Hematopoietic multipotent progenitor cell treated with erythropoietin and hydrocortisone succinate and interleukin-3 and kit ligand, for 15 days (in vitro differentiated cells): ENCODE results near the gene TAOK1.
"Not testable (repeated sequence)": the region's sequence is repeated elsewhere in the genome, so short reads cannot be mapped to it uniquely, and the experiment has no call there.

Source experiments
- DNase-seq: peaks from one replicate; pipeline ENCODE4 v3.0.0-alpha.2; 2015; ENCODE audit warnings: low spot score

The TAOK1 gene

DNA sequence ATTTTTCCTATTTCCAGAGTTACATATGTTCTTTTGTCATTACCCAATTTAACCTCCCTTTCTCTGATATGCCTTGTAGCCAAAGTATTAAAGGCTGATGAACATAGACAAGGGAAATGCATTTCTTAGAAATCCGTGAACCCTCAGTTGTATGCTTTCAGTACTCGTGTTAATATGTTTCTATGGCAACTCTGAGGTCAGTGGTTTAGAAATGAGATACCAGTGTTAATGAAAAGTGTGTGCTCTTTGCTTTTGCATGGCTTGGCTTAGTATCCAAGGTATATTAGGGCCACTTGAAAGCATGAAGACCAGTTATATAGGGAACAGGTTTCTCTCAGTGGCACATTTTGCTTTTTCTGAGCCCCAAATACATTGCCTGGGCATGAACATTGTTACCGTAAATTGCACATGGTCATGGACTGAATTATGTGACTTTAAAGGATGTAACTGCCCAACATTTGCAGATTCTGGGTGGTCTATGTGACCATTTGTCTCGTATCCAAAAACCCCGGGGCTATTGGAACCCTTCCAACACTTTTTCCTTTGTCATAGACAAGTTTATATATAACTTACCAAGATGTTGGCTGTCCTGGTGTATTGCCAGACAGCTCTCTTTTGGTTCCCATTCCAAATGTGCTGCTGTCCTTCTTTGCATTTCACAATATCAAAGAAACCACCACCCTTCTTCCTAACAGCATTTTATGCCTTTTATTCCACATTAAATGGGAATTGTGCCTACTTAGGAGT, 159.2 kb downstream of the TAOK1 start:
- DNase-seq: no peak

- DNase-seq: no peak
Measured at GRCh38 chr17:29555840-29556239, 165.7 kb downstream of the TAOK1 start.

- DNase-seq: no peak
Measured at GRCh38 chr17:29557085-29557738, 167.0 kb downstream of the TAOK1 start.

- no peak for DNase-seq
Measured at GRCh38 chr17:29557739-29558116, 167.6 kb downstream of the TAOK1 start.

- DNase-seq: not testable (repeated sequence)
Measured at GRCh38 chr17:29558139-29558538, 168.0 kb downstream of the TAOK1 start.

GRCh38 chr17:29559640-29560039, 169.5 kb downstream of the TAOK1 start:
- no peak for DNase-seq

- DNase-seq: no peak
Measured at GRCh38 chr17:29560316-29560715, 170.2 kb downstream of the TAOK1 start.

DNA sequence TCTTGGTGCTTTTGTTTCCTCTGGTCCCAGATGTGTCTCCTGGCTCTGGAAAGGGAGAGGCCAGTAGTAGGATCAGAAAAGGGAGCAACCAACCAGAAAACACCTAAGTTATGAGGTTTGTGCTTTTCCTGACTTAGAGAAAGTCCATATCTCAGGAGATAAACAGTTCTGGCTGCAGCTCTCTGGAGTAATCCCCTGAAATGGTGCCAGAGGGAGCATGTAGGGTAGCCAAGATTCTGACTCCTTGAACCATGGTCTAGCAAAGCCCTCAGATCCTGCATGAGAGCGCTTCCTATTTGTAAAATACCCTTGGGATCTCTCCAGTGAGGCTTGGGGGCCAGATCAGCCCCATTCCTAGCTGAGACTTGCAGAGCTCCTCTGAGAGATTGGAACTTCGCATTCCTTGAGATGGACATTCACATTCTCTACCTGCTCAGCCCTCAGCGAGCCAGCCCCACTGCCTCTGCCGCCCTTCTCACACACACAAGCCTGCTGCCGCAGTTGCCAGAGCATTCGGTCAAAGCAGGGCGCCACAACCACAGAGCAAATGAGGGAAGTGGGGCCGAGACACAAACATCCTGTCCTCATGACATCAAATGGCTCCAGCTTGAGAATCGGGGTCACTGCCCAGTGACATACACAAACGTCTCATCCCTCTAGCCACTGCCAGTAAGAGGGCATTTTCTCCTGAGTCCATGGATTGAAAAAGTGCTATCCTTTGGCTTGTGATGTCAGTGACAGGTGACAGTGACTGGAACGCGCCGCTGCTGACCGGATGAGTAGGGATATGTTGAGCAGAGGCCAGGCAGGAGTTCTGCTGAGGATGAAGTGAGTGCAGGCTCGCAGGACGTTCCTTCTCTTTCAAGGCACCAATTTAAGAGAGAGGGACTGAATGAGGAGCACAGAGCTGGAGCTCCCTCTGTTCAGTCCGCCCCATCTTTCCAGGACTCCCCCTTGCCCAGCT, 171.7 kb downstream of the TAOK1 start:
- no peak for DNase-seq

- DNase-seq: no peak
Measured at GRCh38 chr17:29562615-29563014, 172.5 kb downstream of the TAOK1 start.

DNA sequence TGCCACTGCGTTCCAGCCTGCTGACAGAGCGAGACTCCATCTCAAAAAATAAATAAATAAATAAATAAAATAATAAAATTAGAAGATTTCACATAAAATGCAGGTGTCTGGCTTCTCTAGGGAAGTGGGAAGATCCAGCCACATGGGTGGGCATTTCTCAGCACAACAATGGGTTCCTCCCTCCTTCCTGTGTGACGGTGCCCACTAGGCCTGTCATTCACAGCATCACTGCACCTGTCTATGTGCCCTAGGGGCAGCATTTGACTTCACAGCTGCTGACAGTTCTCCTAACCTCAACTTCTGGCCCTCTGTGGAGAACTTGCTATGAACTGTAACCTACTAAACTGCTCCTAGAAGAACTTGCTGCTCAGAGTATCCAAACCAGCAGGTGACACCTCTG, 173.7 kb downstream of the TAOK1 start:
- DNase-seq: no peak

GRCh38 chr17:29565643-29566472, 175.7 kb downstream of the TAOK1 start:
- no peak for DNase-seq

GRCh38 chr17:29566473-29567303, 176.5 kb downstream of the TAOK1 start, which contains the start of gene ABHD15:
Gene ABHD15 (minus strand): TSS chr17:29567037. CDS start chr17:29566966, 71 bp downstream.
- no peak for DNase-seq

- no peak for DNase-seq
Measured at GRCh38 chr17:29567304-29567553, 177.1 kb downstream of the TAOK1 start.

- no peak for DNase-seq
Measured at GRCh38 chr17:29567554-29568330, 177.6 kb downstream of the TAOK1 start.

DNA sequence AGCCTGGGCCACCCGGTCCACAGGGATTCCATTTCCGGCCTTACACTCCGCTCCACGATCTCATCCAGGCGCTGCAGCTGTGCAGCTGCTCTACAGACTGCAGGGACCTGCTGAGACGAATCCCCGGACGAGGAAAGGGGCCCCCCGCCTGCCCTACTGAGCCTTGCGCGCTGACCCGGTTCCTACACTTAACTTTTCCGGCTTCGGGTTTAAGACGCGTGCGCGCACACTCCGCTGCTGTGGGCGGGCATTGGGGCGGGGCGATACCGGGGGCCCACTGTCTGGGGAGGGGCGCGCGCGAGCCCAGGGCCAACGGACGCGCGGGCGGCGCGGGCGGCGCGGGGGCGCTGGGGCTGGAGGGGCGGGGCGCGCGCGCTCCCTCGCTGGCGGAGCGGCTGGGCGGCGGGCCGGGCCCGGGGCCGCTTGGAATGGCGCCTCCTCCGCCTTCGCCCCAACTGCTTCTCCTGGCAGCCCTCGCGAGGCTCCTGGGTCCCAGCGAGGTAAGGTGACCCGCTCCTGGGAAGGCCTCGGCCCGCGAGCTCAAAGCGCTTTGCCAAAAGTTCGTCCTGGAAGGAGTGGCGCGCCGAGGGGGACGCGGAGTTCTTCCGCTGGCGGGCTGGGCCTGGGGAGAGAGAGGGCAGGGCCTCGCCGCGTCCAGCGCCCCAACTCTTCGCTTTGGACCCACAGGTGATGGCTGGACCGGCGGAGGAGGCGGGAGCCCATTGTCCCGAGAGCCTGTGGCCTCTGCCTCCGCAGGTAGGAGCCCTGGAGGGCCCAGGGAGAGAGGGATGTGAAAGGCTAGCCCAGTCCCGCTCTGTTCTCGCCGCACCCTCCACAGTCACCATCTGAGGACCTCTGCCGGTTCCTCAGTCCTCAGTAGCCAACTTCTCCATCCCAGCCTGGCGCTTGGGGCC, 178.4 kb downstream of the TAOK1 start, which contains the start of gene TP53I13:
Gene TP53I13, plus strand, starts transcription at position 371 of the 914 bp plus-strand sequence. Its CDS starts 58 bp downstream, at position 429.
- DNase-seq: no peak

DNA sequence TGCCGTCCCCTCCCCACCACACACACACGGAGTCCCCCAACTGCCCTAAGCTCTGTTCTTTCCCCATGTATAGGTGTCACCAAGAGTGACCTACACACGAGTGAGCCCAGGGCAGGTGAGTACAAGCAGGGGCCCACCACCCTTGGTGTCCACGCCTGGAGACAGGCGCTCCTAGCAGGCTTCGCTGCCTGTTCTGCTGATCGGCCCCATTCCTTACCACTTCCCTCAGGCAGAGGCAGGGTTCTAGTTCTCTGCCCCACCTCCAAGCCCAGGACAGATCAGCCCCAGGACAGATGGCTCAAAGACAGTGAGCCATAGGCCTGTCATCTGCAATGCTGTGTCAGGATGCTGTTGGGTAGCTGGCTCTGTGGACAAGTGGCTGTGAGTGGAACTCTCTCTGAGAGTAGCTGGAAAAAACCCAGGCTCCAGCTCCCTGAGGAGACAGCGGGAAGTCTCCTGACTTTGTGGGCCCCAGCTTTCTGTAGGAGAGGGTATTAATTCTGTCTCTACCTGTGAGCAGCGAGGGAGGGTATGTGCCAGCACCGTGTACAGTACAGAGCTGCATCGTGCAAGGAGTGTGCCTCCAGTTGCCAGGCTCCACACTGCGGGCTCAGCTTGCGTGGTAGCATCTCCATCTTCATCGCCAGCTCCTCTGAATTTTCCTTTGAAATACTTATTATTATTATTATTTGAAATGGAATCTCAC, 179.2 kb downstream of the TAOK1 start:
- DNase-seq: no peak

GRCh38 chr17:29570521-29570920, 180.4 kb downstream of the TAOK1 start:
- no peak for DNase-seq

GRCh38 chr17:29571486-29571882, 181.3 kb downstream of the TAOK1 start:
- no peak for DNase-seq
